Testis (tissue), 3 donors: Measurements from ENCODE around the gene RANBP9. TPM values are rescaled to one million over a fixed set of nuclear protein-coding genes. Genes with fewer than 3 reads are reported as not detected.
A peak's percentile ranks its signal among the peaks of the same experiment; 100 is the strongest.

ENCODE experiments used
- DNase-seq: peaks from one replicate; pipeline ENCODE4 v3.0.0-alpha.2; 2019
- H3K27ac ChIP-seq, 2 donors: fragments of 200-600 bp; sonication (generic); one replicate each; pipeline ENCODE4 v1.5.1; 2019
- H3K27me3 ChIP-seq: fragments of 200-600 bp; sonication (generic); one replicate; pipeline ENCODE4 v1.5.1; 2019
- H3K36me3 ChIP-seq: fragments of 200-600 bp; sonication (generic); one replicate; pipeline ENCODE4 v1.5.1; 2017; ENCODE audit warnings: low read depth; ENCODE audit errors: missing control alignments
- H3K4me1 ChIP-seq: fragments of 200-600 bp; sonication (generic); one replicate; pipeline ENCODE4 v1.5.1; 2019
- H3K4me3 ChIP-seq, 2 donors: fragments of 200-600 bp; sonication (generic); one replicate each; pipeline ENCODE4 v1.5.1; 2017 to 2019
- H3K9me3 ChIP-seq: fragments of 200-600 bp; sonication (generic); one replicate; pipeline ENCODE4 v1.5.1; 2017
- CTCF ChIP-seq, 3 experiments: fragments of 450-650 bp in 2 of 3; fragments of 200-600 bp in 1 of 3; sonication (generic) in 1 of 3; IDR thresholded peaks; one replicate each; pipeline ENCODE4 v1.5.1; 2016 to 2019; ENCODE audit warnings: antibody characterized with exemption in 3 of 3, mild to moderate bottlenecking in 2 of 3, moderate library complexity in 1 of 3
- POLR2A ChIP-seq: fragments of 450-650 bp; IDR thresholded peaks from one replicate; pipeline ENCODE4 v1.6.1; 2017; ENCODE audit warnings: antibody characterized with exemption, mild to moderate bottlenecking, moderate library complexity
- WGBS, 2 donors: methylation state at CpG; one replicate each; pipeline ENCODE4 v1.1.5; 2018; 5-methylcytosine and 5-hydroxymethylcytosine counted together
- intact Hi-C: fragments of 100-400 bp; cut with DNase I; formaldehyde crosslinking; loops from one replicate; pipeline ENCODE4 v1.15.1; 2023; ENCODE audit warnings: low total_unique reads
- polyA plus RNA-seq: library from polyadenylated mRNA; stranded (reverse); fragments of 350-450 nt; fragmentation: Illumina TruSeq; extraction: RNeasy Lipid Tissue Mini Kit (QIAGEN cat#74804); gene quantifications from one replicate; pipeline ENCODE4 v1.2.3, GENCODE V29; 2014; ENCODE audit warnings: low read depth, low replicate concordance; ENCODE audit not compliant: insufficient read depth
- total RNA-seq, 2 donors: library from RNA; depleted of rRNA; stranded (reverse); fragments of >200 nt; gene quantifications; one replicate each; pipeline ENCODE4 v1.2.3, GENCODE V29; 2016

Gene RANBP9
- total and polyA plus RNA-seq, 3 donors from 2014 or later = 114 to 265 (median 131) TPM

DNA sequence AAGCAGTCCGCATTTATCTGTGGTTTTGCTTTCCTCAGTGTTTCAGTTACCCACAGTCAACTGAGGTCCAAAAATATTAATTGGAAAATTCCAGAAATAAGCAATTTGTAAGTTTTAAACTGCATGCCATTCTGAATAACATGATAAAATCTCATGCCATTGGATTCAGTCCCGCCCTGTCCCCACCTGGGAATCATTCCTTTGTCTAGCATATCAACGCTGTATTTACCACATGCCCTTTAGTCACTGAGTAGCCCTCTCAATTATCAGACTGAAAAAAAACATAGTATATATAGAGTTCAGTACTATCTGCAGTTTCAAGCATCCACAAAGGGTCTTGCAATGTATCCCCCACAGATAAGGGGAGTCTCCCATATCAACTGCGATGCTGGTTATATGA lies 17.1 kb downstream of the RANBP9 start:
- Histone ChIP-seq H3K36me3 (no peaks in the 10 kb centered on the region), H3K4me1 (peaks cover 15% of the 10 kb centered on the region), H3K27ac (no peak overlapping the region), H3K9me3 (no peaks in the 10 kb centered on the region), H3K27me3 (no peaks in the 10 kb centered on the region), H3K4me3 (no peak overlapping the region)
- TF ChIP-seq POLR2A (no peak), CTCF (IDR thresholded peaks at IDR 0.05) (no peak)
- intact Hi-C loops = no loop called here
- WGBS, 2 donors = 69 to 82% methylated on average over 4 of the region's 4 CpGs
- DNase-seq = no peak

DNA sequence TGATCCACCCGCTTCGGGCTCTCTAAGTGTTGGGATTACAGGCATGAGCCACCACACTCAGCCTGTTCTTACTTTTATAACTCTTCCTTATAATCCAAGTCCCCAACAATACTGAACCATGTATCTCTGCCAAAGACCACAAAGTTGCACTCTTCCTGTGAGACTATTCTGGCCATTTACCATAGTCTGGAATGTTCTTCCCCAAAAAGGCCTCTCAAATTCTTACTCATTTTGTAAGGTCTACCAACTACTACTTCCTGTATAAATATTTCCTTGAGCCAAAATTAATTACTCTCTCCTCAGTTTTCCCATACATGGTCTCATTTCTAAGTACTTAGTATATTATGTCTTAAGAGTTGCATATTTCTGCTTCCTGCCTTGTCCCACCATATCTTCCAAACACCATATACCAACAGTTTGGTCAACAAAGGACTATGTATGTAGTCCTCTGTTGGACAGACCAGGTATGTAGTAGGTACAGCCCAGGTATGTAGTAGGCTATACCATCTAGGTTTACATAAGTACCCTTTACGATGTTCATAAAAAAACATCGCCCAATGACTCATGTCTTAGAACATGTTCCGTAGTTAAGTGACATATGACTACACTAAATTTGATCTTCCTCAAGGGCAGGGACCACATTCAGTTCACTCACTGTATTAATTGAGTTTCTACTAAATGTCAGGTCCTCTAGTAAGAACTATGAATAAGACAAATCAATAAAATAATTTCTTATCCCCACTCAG lies 22.0 kb downstream of the RANBP9 start:
- Histone ChIP-seq H3K27me3 (no peaks in the 10 kb centered on the region), H3K4me1 (peaks cover 19% of the 10 kb centered on the region), H3K9me3 (no peaks in the 10 kb centered on the region), H3K36me3 (no peaks in the 10 kb centered on the region), H3K27ac (peak overlapping the region in 1 of 2 donors; percentile 46), H3K4me3 (no peak overlapping the region)
- 95 to 96% methylated on average over 5 of the region's 5 CpGs for WGBS, 2 donors
- DNase-seq = no peak
- intact Hi-C loops = no loop called here
- TF ChIP-seq CTCF (IDR thresholded peaks at IDR 0.05) = no peak
- no peak for TF ChIP-seq POLR2A

GRCh38 chr6:13688692-13689196 lies 22.9 kb downstream of the RANBP9 start:
- TF ChIP-seq POLR2A (no peak), CTCF (IDR thresholded peaks at IDR 0.05) (no peak)
- peaks cover 14% of the 10 kb centered on the region for H3K4me1 ChIP-seq
- 96 to 98% methylated on average over 5 of the region's 5 CpGs for WGBS, 2 donors
- no peak overlapping the region for H3K27ac ChIP-seq
- no peaks in the 10 kb centered on the region for H3K27me3 ChIP-seq
- no peaks in the 10 kb centered on the region for H3K36me3 ChIP-seq
- no peak overlapping the region for H3K4me3 ChIP-seq
- intact Hi-C loops = no loop called here
- DNase-seq = no peak
- no peaks in the 10 kb centered on the region for H3K9me3 ChIP-seq

DNA sequence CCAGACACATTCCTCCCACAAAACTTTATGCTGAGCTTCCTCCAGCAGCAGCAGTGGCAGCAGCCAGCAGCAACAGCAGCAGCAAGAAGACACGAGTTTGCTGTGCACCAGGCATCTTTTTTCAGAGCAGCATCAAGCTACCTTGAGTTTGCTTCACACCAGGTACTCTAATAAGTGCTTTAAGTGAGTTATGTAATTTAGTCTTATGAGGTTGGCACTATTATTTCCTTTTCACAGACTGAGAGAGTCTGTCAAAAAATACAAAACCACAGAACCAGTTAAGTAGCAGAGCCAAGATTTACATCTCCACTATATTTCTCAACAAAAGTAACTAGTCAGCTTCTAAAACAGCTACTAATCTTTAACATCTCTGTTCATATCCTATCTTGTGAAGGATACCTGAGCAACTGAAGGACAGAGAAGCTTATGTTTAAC lies 23.7 kb downstream of the RANBP9 start:
- DNase-seq = no peak
- H3K27ac ChIP-seq = no peak overlapping the region
- TF ChIP-seq CTCF (IDR thresholded peaks at IDR 0.05) = no peak
- TF ChIP-seq POLR2A = no peak
- intact Hi-C loops = no loop called here
- H3K9me3 ChIP-seq = no peaks in the 10 kb centered on the region
- H3K4me1 ChIP-seq = peaks cover 14% of the 10 kb centered on the region
- no peaks in the 10 kb centered on the region for H3K27me3 ChIP-seq
- no peak overlapping the region for H3K4me3 ChIP-seq
- WGBS, 2 donors = 21 to 43% methylated on average over 1 of the region's 1 CpG
- no peaks in the 10 kb centered on the region for H3K36me3 ChIP-seq

GRCh38 chr6:13684855-13685254 lies 26.8 kb downstream of the RANBP9 start:
- intact Hi-C loops = no loop called here
- WGBS, 2 donors = 93 to 97% methylated on average over 4 of the region's 4 CpGs

More at GRCh38 chr6:13684855-13685254, 26.8 kb downstream of the RANBP9 start:
- Histone ChIP-seq H3K4me1 (peaks cover 7% of the 10 kb centered on the region), H3K27ac (no peak overlapping the region), H3K9me3 (no peaks in the 10 kb centered on the region), H3K36me3 (no peaks in the 10 kb centered on the region), H3K4me3 (no peak overlapping the region), H3K27me3 (no peaks in the 10 kb centered on the region)
- DNase-seq = no peak
- TF ChIP-seq POLR2A = no peak
- TF ChIP-seq CTCF (IDR thresholded peaks at IDR 0.05) = no peak
